H7 (cell line): ENCODE results near the gene MEI1. TPM values are rescaled to one million over a fixed set of nuclear protein-coding genes. Genes with fewer than 3 reads are reported as not detected.
A peak's percentile ranks its signal among the peaks of the same experiment; 100 is the strongest.

Experiments used
- DNase-seq: peaks from one replicate; pipeline ENCODE4 v3.0.0; 2012
- H3K27me3 ChIP-seq: 2 replicates; pipeline ENCODE4 v1.6.0; 2011; ENCODE audit warnings: mild to moderate bottlenecking, low read length; ENCODE audit not compliant: control insufficient read depth, insufficient read depth
- H3K36me3 ChIP-seq: replicated peaks from 2 replicates; pipeline ENCODE4 v1.5.1; 2011; ENCODE audit warnings: low read length; ENCODE audit not compliant: control insufficient read depth, insufficient read depth
- H3K4me3 ChIP-seq: 2 replicates; pipeline ENCODE4 v1.5.1; 2011; ENCODE audit warnings: low read depth, mild to moderate bottlenecking, control low read depth, low read length, moderate library complexity; ENCODE audit not compliant: insufficient read depth
- total RNA-seq: library from RNA; depleted of rRNA; stranded (reverse); fragments of >200 nt; shearing (Covaris generic); gene quantifications from 2 replicates; pipeline ENCODE4 v1.2.3, GENCODE V29; 2014

MEI1 gene
- total RNA-seq, 1 experiment from 2014 or later = not detected

DNA sequence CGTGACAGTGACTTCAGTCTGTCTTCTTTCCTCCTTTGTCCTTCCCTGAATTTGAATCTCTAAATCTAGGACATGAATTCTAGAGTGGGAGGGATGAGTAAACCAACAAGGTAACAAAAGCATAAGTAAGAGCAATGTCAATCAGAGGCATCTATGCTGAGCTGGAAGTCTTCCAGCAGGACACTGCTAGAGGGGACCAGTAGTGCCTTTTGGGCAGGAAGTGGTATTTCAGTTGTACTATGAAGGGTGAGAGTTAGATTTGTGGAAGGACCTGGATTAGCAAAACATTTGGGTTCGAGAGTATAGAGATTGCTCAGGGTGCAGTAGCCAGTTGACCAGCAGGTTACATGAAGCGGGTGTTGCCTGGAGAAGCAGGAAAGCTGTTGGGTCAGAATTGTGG lies 40.3 kb downstream of the MEI1 start:
- Histone ChIP-seq H3K4me3 (no peak overlapping the region), H3K36me3 (no peaks in the 10 kb centered on the region), H3K27me3 (no peaks in the 10 kb centered on the region)
- no peak for DNase-seq

- Histone ChIP-seq H3K27me3 (no peaks in the 10 kb centered on the region), H3K36me3 (no peaks in the 10 kb centered on the region), H3K4me3 (no peak overlapping the region)
- DNase-seq = peak; percentile 47
Observed at GRCh38 chr22:41742918-41743317, 43.6 kb downstream of the MEI1 start.

DNA sequence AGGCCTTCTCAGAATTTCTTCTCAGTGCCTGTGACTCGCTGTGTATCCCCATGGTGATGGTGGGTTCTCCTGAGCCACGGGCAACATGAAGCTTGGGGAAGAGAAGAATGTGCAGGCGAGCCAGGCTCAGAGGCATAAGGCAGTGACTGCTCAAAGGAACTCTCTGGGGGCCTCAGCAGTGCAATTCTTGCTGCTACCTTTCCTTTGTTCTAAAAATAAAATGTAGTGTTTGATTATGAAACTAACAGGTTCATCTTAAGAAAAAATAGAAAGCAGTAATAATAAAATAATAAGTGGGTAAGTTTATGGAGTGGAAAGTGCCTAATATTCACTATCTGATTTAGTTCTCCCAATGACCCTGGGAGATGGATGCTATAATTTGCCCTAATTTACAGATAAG lies 46.7 kb downstream of the MEI1 start:
- no peaks in the 10 kb centered on the region for H3K27me3 ChIP-seq
- H3K36me3 ChIP-seq = no peaks in the 10 kb centered on the region
- DNase-seq = no peak
- H3K4me3 ChIP-seq = no peak overlapping the region

- DNase-seq = peak; percentile 76
- Histone ChIP-seq H3K4me3 (no peak overlapping the region), H3K36me3 (no peaks in the 10 kb centered on the region), H3K27me3 (no peaks in the 10 kb centered on the region)
Observed at GRCh38 chr22:41746567-41747400, 47.5 kb downstream of the MEI1 start.

DNA sequence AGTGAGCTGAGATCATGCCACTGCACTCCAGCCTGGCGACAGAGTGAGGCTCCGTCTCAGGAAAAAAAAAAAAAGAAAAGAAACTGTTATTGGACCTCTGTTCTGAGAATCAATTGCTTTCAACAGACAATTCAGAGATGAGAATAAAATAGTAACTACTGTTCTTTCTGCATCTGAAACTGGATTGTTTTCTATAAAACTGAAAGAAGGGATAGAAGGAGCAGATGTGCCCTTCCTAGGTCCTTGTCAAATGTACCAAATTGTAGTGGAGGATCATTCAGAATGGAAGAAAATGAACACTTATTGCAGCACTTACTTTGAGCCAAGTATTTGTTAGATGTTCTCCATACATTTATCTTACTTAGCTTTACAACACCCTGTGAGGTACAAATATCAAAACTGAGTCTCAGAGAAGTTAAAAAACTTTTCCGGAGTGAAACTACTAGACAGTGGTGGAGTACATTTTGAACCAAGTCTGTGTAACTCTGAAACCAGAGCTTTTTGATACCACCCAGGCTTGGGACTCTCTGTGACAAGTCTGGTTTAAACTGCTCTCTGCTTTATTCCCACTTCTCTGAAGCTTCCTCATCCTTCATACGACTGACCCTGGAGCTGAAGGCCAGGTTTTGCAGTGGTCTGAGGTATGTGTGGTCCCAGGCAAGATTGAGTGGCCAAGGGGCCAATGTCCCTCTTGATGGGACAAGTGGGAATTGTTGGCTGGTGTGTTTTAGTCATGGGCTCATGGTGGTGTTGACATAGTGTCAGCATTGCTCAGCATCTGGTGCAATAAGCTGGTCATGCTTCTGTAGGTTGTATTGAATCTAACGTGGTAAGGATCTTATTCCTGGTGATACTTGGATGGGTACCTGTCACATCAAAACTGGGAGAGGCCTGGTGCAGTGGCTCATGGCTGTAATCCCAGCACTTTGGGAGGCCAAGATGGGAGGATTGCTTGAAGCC lies 53.0 kb downstream of the MEI1 start:
- no peaks in the 10 kb centered on the region for H3K36me3 ChIP-seq
- no peak for DNase-seq
- H3K27me3 ChIP-seq = no peaks in the 10 kb centered on the region
- H3K4me3 ChIP-seq = no peak overlapping the region

GRCh38 chr22:41753984-41754383 lies 54.7 kb downstream of the MEI1 start:
- H3K36me3 ChIP-seq = no peaks in the 10 kb centered on the region
- H3K4me3 ChIP-seq = no peak overlapping the region
- no peaks in the 10 kb centered on the region for H3K27me3 ChIP-seq
- no peak for DNase-seq

GRCh38 chr22:41757502-41757901 lies 58.2 kb downstream of the MEI1 start:
- H3K27me3 ChIP-seq = no peaks in the 10 kb centered on the region
- no peaks in the 10 kb centered on the region for H3K36me3 ChIP-seq
- no peak for DNase-seq
- no peak overlapping the region for H3K4me3 ChIP-seq

- Histone ChIP-seq H3K4me3 (no peak overlapping the region), H3K27me3 (no peaks in the 10 kb centered on the region), H3K36me3 (no peaks in the 10 kb centered on the region)
- DNase-seq = no peak
Observed at GRCh38 chr22:41758231-41758630, 58.9 kb downstream of the MEI1 start.

- no peak overlapping the region for H3K4me3 ChIP-seq
- no peaks in the 10 kb centered on the region for H3K36me3 ChIP-seq
- H3K27me3 ChIP-seq = no peaks in the 10 kb centered on the region
- DNase-seq = peak; percentile 76
Observed at GRCh38 chr22:41762980-41763779, 63.9 kb downstream of the MEI1 start.

DNA sequence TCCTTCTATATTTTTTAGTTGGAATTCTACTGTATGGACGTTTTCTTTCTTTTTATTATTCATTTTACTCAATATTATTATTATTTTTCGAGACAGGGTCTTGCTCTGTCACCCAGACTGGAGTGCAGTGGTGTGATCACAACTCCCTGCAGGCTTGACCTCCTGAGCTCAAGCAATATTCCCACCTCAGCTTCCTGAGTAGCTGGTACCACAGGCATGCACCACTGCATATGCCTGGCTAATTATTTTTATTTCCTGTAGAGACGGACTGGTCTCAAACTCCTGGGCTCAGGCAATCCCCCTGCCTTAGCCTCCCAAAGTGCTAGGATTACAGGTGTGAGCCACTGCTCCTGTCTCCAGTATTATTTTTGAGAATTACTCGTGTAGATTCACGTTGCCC lies 67.2 kb downstream of the MEI1 start:
- DNase-seq = no peak
- no peak overlapping the region for H3K4me3 ChIP-seq
- H3K27me3 ChIP-seq = no peaks in the 10 kb centered on the region
- no peaks in the 10 kb centered on the region for H3K36me3 ChIP-seq

DNA sequence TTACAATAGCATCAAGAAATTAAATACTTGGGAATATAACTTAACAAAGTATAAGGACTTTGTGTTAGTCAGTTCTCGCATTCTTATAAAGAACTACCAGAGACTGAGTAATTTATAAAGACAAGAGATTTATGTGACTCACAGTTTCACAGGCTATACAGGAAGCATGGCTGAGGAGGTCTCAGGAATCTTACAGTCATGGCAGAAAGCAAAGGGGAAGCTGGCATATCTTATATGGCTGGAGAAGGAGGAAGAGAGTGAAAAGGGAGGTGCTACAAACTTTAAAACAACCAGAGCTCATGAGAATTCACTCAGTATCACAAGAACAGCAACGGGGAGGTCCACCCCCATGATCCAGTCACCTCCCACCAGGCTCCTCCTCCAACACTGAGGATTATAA lies 69.1 kb downstream of the MEI1 start:
- no peak overlapping the region for H3K4me3 ChIP-seq
- no peaks in the 10 kb centered on the region for H3K27me3 ChIP-seq
- DNase-seq = no peak
- H3K36me3 ChIP-seq = no peaks in the 10 kb centered on the region

GRCh38 chr22:41770715-41771468 lies 71.6 kb downstream of the MEI1 start:
- DNase-seq = no peak
- no peaks in the 10 kb centered on the region for H3K27me3 ChIP-seq
- no peak overlapping the region for H3K4me3 ChIP-seq
- H3K36me3 ChIP-seq = no peaks in the 10 kb centered on the region

GRCh38 chr22:41772198-41772597 lies 72.9 kb downstream of the MEI1 start:
- Histone ChIP-seq H3K4me3 (no peak overlapping the region), H3K36me3 (no peaks in the 10 kb centered on the region), H3K27me3 (no peaks in the 10 kb centered on the region)
- DNase-seq = no peak

DNA sequence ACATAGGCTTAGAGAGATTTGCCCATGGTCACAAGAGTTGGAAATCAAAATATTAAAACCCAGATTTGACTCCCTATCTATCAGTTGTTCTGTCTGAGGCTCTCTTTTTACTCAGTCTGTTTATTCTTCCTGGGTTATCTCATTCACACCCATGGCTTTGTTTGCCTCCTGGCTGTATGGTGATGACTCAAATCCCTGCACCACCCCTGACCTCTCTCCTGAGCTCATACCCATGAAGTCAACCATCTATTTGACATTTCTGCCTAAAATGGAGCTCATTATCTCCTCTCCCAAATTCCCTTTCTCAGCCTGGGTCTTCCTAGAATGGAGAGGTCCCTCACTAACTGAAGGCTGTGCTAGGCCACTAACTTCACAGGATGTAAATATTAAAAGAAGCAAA lies 73.3 kb downstream of the MEI1 start:
- DNase-seq = no peak
- no peaks in the 10 kb centered on the region; the same call in 1 of the 2 replicates for H3K27me3 ChIP-seq
- H3K36me3 ChIP-seq = no peaks in the 10 kb centered on the region
- H3K4me3 ChIP-seq = no peak overlapping the region
